Eye (tissue), 1 donor: Measurements from ENCODE around the gene PID1.

Experiments used
- DNase-seq: peaks from one replicate; pipeline ENCODE4 v3.0.0-alpha.2; 2015

The PID1 gene

DNA sequence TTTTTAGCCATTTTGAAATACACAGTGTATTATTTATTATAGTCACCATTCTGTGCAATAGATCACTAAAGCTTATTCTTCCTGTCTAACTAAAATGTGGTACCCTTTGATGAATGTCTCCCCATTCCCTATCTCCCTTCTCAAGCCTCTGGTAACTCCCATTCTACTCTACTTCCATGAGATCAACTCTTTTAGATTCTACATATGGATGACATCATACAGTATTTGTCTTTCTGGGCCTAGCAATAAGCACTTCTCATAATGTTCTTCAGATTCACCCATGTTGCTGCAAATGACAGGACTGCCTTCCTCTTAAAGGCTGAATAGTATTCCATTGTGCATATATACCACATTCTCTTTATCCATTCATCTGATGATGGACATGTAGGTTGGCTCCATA, 210.9 kb downstream of the PID1 start:
- DNase-seq, result no peak

DNA sequence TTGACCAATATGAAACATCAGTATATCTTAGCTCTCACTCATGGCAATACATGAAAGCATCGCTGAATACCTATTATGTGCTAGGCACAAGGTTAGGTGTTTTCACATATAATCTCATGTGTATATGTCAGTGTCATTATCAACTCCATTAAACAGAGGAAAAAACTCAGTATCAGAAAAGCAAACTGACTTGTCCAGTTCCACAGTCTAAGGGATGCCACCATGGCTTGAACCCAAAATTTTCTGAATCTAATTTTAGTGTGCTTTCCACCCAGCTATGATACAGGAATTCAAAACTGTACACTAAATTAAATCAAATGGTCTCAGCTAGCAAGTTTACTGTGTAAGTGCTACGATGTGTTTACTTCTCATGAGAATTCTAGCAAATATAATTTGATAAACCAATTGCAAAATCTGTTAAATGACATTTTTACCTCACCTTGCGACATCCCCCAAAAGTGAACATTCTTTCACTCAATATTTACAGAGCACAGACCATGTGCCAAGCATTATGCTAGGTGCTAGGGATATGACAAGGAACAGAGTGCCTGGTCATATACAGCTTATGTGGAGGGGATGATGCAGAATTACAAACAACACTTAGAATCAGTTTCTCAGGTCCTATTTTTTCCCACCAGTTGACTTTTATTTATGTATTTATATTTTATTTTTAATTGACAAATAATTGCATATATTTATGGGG, 211.6 kb downstream of the PID1 start:
- no peak for DNase-seq

DNA sequence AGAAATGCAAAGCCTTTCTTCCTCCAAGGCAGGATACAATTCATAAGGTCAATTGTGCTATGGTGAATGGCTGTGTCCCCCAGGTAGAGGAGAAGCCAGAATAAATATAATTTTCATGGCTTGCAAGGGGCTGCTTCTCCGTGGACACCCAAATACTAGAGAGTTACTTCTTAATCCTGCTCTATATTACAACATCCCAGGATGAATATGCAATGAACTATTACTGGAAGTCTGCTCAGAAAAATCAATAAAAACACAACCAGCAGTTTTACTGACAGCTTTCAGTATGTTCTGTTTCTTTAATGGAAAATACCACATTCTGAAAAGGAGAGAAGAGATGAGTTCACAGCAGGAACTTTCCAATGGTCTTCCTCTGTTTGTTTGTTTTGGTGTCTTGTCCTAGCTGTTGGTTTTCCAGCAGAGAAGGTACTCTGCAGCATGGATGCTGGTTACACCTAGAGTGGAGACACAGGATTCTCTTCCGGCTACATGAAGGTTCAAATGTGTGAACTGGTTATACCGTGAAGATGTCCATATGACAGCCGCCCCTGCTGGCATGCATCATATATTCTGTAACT, 213.0 kb downstream of the PID1 start:
- DNase-seq, result no peak

DNA sequence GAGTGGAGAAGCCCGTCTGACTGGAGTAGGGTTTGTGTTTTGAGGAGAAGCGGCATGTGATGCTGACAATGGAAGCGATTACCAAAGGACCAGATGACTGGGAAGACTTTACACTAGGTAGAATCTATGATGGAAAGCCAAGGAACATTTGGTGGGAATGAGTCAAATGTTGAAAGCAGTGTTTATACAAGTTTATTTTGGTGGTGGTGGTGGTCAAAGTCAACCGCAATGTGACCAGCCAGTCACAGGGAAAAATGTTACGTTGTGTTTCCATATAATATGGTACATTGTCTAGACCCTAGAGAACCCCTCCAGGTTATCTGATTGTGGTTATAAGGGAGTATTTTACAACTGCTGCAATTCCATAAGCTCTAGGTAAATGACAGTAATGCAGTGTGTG, 216.8 kb downstream of the PID1 start:
- DNase-seq, result no peak

DNA sequence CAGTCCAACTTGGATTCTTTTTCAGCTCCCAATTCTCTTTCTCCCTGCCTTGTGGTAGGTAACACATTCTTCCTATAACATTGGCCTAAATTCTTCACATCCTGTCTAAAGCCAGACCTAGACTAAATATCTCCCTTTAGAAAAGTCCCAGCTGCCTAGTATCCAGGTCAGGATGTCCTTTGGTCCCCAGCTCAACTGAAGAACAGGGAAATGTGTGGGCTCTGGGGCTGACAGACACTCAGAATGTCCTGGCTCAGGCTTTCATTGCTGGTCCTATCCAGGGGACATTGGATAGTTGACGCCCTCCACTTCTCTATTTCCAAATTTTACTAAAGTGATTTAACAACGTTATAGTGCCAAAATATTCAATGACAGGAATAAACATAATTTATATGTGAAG, 219.3 kb downstream of the PID1 start:
- no peak for DNase-seq

DNA sequence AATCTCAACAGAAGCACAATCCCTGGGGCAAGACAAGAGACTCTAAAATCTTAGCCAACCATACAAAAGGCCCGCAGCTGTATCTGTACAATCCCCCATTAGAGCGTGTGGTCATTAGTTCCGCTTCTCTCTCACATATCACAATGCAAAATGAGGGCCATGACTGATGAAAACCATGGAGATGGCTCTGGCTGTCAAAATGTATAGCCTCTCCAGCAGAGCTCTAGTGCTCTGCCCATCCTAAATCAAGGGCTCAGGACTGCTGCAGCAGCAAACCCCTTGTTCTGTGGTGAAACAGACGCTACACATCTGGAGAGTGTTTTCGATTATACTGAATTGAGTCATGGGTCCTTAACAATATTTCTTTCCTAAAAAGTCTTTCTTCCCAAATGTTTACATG, 221.0 kb downstream of the PID1 start:
- DNase-seq, result peak; percentile 43

DNA sequence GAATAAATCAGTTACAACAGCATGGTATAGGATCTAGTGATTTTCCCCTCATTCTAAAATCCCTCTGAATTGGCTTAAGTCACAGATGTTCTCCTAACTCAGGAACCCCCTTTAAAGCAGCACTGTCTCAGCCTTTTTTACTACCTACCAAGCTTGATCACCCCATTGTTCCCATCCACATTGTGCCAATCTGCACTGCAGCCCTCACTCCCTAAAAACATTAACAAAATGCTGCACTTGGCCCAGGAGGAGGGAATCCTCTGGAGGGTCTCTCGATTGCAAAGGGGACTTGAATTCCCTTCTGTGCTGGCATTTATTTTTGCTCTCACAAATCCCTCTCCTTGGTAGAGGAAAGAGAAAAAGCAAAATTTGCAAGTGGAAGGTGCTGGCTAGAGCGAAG, 223.0 kb downstream of the PID1 start:
- no peak for DNase-seq

DNA sequence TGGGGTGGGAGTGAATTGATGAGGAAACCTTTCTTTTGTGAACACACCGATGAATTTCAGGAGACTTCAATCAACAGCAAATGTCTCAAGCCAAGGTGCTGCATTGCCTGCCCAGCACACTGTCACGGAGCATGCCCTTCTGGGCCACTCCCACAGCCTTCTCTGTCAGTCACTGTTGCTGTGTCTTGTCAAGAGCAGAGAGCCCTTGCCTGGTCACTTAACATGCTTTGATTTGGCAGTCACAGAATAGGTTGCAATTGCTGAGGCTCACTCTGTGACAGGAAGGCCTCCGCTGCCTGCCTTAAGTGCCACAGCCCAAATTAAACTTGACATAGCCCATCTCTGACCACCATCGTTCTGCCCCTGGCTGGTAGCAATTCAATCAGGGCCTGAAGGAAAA, 225.4 kb downstream of the PID1 start:
- DNase-seq, result no peak

DNA sequence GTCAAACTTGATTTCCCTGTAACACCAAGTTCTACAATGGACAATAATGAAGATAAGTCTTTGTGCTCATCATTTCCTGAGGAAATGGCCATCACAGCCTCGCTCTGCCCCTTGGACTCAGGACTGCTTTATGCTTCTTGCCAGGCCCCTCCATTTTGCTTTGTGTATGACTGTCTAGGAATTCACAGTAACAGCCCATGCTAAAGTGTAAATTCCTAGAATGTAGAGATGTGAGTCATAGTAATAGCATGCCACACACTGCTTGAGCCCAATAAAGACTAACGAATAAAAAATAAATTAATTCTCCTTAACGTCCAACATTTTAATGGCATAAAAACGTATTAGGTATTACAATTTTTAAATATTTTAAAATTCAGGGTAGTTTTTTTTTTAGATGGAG, 226.5 kb downstream of the PID1 start:
- no peak for DNase-seq

DNA sequence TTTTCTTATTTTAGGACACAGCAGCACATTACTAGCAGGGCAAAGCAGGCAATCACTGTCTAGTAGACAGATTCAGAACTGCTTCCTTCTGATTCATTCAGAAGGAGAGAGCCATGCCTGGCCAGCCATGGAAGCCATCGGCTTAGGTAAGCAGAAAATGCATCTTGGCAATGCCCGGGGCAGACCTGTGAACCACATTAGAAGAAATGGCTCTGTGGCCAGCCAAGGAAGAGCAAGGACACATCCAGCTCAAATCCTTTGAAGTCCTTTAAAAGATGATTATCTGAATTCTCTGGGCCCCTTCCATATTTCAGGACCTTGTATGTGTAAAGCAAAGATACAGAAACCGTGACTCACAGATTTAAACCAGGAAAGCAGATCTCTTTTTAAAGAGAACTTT, 227.4 kb downstream of the PID1 start:
- DNase-seq, result no peak

DNA sequence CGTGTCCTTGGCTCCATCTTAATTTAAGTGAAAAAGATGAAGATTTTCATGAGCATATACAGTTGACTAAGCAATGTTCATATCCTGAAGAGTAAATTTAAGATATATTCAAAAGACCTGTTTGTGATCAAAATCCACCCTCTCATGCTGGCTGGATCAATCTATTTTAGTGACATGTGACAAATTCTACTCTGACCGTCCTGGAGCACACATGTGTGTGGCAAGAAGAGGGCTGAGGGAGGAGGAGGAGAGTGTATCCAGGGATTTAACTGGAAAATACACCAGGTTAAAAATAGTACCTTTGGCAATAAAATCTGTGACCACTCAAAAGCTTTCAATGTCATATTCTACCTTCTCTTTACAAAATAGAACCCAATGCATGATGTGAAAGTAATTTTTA, 228.7 kb downstream of the PID1 start:
- no peak for DNase-seq

DNA sequence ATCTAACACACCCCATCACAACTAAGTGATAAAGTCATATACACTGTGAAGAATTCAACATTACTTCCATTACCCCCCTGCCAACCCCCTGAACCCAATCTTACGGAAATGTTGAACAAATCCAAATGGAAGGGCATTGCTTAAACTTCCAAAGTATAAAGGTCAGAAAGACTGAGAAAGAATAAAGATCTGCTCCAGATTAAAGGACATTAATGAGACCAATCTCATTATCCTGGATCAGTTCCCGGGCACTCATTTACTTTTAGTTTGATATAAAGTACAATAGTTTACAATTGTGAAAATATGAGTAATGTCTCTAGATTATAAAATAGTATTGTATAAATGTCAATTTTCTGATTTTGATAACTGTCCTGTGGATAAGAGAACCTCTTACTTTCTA, 229.4 kb downstream of the PID1 start:
- no peak for DNase-seq

DNA sequence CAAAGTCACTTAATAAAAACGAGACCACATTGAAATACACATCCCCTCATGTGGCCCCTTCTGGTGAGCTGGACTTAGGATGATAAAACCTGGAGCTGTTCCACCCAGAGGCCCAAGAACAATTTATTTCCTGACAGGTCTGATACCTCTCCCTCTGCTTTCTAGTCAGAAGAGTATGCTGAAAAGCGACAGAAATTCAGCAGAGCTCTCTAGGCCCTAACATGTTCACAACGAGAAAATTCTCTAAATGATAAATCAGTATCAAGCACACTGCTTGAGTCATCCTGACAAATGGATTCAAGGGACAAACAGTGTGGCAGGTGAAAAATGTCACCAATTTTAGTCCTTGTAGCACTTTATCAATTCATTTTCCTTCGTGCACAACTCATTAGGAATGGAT, 233.5 kb downstream of the PID1 start:
- no peak for DNase-seq

DNA sequence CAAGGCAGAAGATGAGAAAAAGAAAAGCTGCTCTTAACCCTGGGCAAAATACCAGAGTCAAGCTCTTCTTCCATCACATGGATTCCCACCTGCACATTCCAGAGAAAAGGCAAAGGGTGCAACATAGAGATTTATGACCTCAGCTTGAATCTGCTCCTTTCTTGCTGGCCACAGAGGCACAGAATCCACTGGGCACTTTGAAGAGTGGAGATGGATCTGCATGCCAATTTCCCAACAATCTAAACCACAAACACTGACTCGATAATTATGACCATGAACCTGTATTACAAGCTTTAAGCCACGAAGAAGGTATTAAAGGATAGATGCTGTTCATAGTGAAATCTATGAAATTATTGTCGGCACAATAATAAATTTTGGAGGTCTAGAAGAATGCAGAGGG, 237.3 kb downstream of the PID1 start:
- DNase-seq, result no peak

DNA sequence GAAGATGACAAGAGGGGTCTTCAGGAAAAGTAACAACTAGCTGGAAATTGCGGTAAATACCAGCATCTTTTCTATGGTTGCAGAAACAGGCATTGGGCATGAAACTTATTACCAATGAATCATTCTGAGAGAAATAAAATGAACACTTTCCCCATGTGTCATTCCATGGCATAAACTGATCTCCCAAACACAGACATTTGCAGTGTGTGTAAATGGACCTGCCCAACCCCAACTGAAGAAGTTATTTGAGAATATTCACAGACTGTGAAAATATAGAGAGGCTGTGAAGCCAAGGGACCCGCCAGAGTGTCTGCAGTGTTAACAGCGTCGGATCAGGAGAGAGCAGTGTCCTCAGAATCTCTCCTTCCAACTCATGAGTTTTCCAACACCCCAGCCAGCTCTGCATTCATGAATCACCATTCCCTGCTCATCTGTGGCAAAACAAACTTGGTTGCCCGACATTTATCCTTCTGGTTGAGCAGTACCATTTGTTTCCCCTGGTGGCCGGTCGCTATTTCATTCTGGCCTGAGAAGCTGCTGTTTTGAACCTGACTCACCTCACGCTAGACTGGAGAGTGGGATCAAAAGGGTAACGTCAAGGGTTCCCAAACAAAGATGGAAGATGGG, 238.4 kb downstream of the PID1 start:
- DNase-seq, result no peak

DNA sequence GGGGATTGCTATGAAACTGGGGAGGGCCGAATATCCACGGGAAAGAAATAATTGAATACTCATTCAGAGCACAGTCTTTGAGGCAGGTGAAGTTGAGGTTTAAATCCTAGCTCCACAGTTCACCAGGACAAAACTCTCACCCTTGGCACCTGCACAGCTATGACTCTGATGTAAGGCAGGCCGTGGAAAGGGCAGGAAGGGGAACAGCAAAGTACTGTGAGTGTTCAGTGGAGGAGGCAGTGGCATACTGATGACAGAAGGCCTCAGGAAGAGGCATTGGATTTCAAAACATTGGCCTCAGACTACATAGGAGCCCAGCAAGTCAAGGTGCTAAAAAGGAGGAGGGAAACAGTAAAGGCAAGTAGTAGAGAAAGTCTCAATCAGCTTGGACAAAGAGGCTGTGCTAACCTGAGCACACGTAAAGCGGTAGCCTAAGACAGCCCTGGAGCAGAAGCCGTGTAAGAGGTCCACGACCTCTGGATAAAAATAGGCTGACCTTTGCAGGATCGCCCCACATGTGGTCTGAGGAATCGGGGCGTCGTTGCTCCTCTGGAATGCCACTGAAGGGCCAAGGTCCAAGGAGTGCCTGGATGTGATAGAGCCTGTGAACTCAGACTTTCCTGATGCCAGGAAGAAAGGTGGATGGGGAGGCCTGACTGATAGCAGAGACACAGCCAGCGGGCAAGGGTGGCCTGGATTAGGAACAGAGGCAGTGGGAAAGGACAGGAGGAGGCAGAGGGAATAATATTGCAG, 243.6 kb downstream of the PID1 start:
- DNase-seq, result no peak

DNA sequence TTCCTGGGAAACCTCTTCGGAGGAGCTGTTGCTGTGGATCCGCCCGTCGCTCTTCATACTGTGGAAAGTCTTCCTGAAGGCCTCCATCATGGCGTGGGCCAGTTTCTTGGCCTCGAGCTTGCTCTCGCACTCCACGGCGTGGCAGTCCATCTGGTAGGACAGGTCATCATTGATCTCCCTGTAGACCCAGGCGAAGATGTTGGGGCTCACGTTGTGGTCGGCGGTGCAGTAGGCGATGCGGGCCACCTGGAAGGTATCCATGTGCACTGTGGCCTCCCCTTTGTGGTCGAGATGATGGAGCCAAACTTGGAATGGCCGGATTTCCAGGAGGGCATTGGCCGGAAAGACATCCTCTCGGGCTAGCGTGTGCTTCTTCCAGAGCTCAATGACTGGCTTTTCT, 245.4 kb downstream of the PID1 start:
- no peak for DNase-seq

DNA sequence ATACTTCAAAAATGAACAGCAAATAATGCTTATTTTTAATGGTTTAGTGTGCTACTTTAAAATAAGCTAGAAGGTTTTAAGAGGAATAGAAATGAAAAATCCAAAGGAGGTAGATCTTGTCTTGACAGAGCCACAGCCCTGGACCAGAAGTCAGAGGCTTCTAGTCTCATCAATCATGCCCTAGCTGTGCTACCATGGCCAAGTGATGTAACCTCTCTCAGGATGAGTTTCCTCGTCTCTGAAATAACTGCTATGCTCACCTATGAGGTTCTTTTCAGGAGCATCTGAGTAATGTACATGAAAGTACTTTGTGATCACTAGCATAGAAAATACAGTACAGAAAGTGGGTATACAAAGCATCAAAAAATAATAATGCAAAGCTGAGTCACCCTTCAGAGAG, 248.4 kb downstream of the PID1 start:
- DNase-seq, result no peak

DNA sequence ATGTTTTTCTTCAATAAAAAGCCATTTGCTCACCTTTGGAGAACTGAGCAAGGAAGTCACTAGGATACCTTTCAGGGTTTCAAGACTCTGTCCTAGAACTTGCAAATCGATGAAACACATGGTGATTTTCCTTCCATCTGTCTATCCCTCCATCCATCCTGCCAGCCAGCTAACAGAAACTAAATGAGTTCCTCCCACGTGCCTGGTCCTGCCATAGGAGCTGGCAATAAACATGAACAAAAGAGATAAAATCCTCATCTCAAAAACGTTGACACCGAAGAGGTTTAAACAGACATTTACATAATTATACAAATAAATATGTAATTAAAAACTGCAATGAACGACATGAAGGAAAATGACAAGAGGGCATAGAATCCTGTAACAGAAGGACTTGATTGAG, 249.0 kb downstream of the PID1 start:
- DNase-seq, result no peak

DNA sequence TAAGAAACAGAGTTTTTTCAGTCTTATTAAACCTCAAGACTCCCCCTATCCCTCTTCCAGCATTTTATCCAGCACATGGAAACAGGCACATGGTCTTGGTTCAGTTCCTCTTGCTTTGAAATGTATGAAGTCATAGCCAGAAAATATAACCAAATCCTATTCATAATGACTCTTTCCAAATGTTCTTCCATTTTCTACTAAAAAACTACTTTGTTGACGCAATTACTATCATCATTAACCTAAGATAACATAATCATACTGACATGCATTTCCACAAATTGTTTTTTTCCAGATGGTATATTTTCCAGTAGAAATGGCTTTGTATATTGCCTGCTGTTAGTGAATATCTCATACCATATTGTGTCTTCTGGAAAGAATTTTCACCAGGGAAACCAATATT, 261.3 kb downstream of the PID1 start:
- no peak for DNase-seq

DNA sequence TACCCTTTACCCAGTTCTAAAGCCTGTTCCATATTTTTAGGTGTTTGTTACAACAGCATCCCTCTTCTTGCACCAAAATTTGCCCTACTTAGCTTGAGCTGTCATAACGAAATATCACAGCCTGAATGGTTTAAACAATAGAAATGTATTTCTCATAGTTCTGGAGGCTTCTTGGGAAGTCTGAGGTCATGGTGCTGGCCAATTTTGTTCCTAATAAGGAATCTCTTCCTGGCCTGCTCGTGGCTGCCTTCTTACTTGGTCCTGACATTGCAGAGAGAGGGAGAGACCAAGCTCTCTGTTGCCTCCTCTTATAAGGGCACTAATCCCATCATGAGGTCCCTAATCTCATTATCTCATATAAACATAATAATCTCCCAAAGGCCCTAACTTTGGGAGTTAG, 267.8 kb downstream of the PID1 start:
- DNase-seq, result no peak

DNA sequence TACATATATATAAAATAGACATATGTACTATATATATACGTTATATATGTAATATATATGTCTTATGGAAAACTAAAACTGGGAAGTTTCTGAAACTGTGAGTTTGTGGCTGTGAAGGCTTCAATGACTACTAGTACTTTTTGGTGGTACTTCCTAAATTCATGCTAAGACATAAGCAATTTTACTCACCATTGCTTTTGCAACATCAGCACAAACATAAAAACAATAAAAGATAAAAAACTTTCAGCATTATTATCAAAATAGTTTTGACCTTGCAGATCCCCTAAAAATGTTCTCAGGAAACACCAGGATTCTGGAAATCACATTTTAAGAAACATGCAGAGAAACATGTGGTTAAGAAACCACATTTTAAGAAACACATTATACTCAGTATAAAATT, 269.9 kb downstream of the PID1 start:
- no peak for DNase-seq

DNA sequence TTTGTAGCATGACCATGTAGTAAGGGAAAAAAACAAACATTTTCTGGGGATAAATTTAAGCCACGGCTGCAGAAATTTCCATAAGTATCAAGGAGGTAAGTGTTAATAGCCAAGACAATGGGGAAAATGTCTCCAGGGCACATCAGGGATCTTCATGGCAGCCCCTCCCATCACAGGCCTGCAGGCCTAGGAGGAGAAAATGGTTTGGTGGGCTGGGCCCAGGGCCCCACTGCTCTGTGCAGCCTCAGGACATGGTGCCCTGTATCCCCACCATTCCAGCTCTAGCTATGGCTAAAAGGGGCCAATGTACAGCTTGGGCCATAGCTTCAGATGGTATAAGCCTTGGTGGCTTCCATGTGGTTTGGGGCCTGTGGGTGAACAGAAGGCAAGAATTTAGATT, 271.8 kb downstream of the PID1 start:
- no peak for DNase-seq

DNA sequence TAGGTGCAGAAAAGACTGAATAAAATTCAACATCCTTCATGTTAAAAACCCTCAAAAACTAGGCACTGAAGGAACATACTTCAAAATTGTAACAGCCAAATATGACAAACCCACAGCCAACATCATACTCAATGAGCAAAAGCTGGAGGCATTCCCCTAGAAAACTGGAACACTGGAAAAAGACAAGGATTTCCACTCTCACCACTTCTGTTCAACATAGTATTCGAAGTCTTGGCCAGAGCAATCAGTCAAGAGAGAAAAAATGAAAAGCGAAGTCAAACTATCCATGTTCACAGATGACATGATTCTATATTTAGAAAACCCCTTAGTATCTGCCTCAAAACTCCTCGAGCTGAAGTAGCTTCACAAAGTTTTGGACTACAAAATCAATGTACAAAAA, 282.3 kb downstream of the PID1 start:
- no peak for DNase-seq
